ENCODE measurements around the gene MAN1A1. TPM values are rescaled to one million over a fixed set of nuclear protein-coding genes. Genes with fewer than 3 reads are reported as not detected.

The MAN1A1 gene
- total RNA-seq, 4 donors from 2014 or later, result 19.0 to 34.8 (median 21.1) TPM

DNA sequence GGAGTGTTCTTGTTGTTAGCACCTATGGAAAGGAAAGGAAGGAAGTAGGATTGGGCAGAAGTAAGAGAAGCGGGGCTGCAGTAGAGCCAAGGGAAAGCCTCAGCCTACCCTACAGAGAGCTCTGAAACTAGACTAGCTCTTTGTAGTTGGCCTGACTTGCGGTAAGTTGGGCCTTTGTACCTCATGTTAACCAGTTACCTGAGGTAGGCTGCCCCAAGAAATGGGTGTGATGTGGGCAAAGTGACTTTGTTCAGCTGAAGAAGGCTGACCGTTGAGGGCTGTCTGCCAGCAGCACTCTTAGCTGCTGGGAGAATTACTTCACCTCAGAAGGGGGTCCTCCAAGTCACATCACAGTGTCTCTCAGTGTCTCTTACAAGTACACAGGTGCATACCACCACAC lies 216.2 kb downstream of the MAN1A1 start:
- TF ChIP-seq, protein P1, sequence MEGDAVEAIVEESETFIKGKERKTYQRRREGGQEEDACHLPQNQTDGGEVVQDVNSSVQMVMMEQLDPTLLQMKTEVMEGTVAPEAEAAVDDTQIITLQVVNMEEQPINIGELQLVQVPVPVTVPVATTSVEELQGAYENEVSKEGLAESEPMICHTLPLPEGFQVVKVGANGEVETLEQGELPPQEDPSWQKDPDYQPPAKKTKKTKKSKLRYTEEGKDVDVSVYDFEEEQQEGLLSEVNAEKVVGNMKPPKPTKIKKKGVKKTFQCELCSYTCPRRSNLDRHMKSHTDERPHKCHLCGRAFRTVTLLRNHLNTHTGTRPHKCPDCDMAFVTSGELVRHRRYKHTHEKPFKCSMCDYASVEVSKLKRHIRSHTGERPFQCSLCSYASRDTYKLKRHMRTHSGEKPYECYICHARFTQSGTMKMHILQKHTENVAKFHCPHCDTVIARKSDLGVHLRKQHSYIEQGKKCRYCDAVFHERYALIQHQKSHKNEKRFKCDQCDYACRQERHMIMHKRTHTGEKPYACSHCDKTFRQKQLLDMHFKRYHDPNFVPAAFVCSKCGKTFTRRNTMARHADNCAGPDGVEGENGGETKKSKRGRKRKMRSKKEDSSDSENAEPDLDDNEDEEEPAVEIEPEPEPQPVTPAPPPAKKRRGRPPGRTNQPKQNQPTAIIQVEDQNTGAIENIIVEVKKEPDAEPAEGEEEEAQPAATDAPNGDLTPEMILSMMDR (IDR thresholded peaks at IDR 0.05 in 4 of 5, conservative IDR thresholded peaks at IDR 0.05 in 1 of 5), result no peak
- no peak for TF ChIP-seq POLR2A (IDR thresholded peaks at IDR 0.05)
- Histone ChIP-seq H3K4me3 (no peak overlapping the region), H3K36me3 (no peaks in the 10 kb centered on the region), H3K27ac (no peak overlapping the region), H3K4me1 (peaks cover 10 to 12% of the 10 kb centered on the region in 2 donors), H3K9me3 (no peaks in the 10 kb centered on the region), H3K27me3 (no peaks in the 10 kb centered on the region)
- no peak for DNase-seq
- in situ Hi-C loops (cut with MboI; ENCODE audit: low sequenced_read_pairs in 4 of 4), result no loop called here
- intact Hi-C loops (cut with DNase I; ENCODE audit: low total_unique reads), result no loop called here
- ATAC-seq, result no peak

- ATAC-seq (no peak), DNase-seq (no peak)
- intact Hi-C loops (cut with DNase I; ENCODE audit: low total_unique reads), result no loop called here
- in situ Hi-C loops (cut with MboI; ENCODE audit: low sequenced_read_pairs in 4 of 4), result no loop called here
- no peak overlapping the region for H3K4me3 ChIP-seq
- TF ChIP-seq, protein P1 (IDR thresholded peaks at IDR 0.05 in 4 of 5, conservative IDR thresholded peaks at IDR 0.05 in 1 of 5), result no peak
- no peak for TF ChIP-seq POLR2A (IDR thresholded peaks at IDR 0.05)
- no peaks in the 10 kb centered on the region for H3K36me3 ChIP-seq
- peaks cover 10 to 12% of the 10 kb centered on the region in 2 donors for H3K4me1 ChIP-seq
- no peaks in the 10 kb centered on the region for H3K27me3 ChIP-seq
- H3K9me3 ChIP-seq, result no peaks in the 10 kb centered on the region
- H3K27ac ChIP-seq, result no peak overlapping the region
Measured at GRCh38 chr6:119132261-119132981, 217.1 kb downstream of the MAN1A1 start.

DNA sequence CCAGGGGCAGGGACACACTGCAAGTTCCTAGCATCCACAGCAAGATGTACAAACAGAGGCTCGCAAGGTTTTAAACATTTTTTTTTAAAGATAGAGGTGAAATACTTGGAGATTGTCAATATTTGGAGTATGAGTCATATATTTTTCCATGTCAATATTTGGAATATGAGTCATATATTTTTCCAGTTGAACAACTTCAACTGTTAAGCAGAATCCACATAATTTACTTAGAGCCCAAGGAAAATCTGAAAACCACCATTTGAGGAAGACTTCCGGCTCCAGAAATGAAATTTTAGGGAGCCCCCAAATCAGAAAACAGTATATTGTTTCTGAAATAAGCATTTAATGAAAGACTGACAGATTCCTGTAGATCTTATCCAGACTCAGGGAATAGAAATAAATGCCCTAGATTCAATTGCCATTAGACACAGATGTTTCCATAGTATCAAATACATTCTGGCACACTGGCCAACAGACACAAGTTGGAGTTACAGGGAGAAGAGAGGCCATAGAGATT lies 219.5 kb downstream of the MAN1A1 start:
- no peaks in the 10 kb centered on the region for H3K9me3 ChIP-seq
- H3K27me3 ChIP-seq, result no peaks in the 10 kb centered on the region
- DNase-seq (no peak), ATAC-seq (no peak)
- no peaks in the 10 kb centered on the region for H3K36me3 ChIP-seq
- H3K4me3 ChIP-seq, result no peak overlapping the region
- H3K4me1 ChIP-seq, result peaks cover 10 to 12% of the 10 kb centered on the region in 2 donors
- in situ Hi-C loops (cut with MboI; ENCODE audit: low sequenced_read_pairs in 4 of 4), result no loop called here
- intact Hi-C loops (cut with DNase I; ENCODE audit: low total_unique reads), result no loop called here
- no peak overlapping the region for H3K27ac ChIP-seq
- TF ChIP-seq, protein P1 (IDR thresholded peaks at IDR 0.05 in 4 of 5, conservative IDR thresholded peaks at IDR 0.05 in 1 of 5), result no peak
- TF ChIP-seq POLR2A (IDR thresholded peaks at IDR 0.05), result no peak

DNA sequence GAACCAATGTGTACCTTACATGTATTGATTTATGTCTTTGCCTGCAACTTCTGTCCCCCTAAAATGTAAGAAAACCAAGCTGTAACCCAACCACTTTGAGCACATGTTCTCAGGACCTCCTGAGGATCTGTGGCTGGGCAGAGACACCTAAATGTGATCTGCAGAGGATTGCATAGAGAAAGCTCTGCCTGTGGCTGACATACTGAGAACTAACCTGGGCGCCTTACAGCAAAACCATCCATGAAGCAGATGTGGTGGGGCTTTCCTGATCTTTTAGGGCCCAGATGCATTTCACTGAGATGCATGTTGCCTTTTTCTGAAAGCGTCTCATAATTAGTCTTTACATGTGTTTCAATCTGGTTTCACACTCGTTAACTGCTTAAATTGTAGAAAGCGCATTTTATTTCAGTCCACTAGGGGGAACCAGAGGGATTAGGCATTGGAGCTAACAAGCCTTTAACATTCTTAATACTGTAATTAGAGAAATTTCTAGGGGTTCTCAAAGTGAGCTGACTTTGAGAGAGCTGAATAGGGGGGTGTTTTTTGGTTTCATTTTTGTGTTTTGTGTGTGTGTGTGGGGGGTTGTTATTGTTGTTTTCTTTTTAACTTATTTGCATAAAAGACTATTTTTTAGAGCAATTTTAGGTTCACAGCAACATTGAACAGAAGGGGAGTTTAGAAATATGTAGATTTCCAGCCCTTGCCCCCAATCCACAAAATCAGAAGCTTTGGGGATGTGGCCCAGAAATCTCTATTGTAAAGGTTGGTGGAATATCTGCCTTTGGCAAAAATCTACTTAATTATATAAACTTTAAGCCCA lies 220.2 kb downstream of the MAN1A1 start:
- in situ Hi-C loops (cut with MboI; ENCODE audit: low sequenced_read_pairs in 4 of 4) (no loop called here), intact Hi-C loops (cut with DNase I; ENCODE audit: low total_unique reads) (no loop called here)
- Histone ChIP-seq H3K27ac (no peak overlapping the region), H3K4me3 (no peak overlapping the region), H3K36me3 (no peaks in the 10 kb centered on the region), H3K27me3 (no peaks in the 10 kb centered on the region), H3K9me3 (no peaks in the 10 kb centered on the region), H3K4me1 (peaks cover 10 to 12% of the 10 kb centered on the region in 2 donors)
- DNase-seq, result no peak
- ATAC-seq, result peak in 1 of 2 donors; percentile 72
- TF ChIP-seq POLR2A (IDR thresholded peaks at IDR 0.05), result no peak
- TF ChIP-seq, protein P1 (IDR thresholded peaks at IDR 0.05 in 4 of 5, conservative IDR thresholded peaks at IDR 0.05 in 1 of 5), result peak; percentile 59 to 87 (median 65)

All from gastrocnemius medialis (tissue), 4 donors.